ENCODE results near the gene NMT2. TPM values are rescaled to one million over a fixed set of nuclear protein-coding genes. Genes with fewer than 3 reads are reported as not detected.

NMT2 gene
- total RNA-seq, 1 donor from 2014 or later = 39.6 TPM

GRCh38 chr10:15091418-15091817 is 77.1 kb downstream of the NMT2 start:
- Mint-ChIP-seq H3K9me3 (ENCODE audit: low read depth) (no peaks in the 10 kb centered on the region), H3K27ac (no peak overlapping the region), H3K4me3 (ENCODE audit: low read depth) (no peak overlapping the region), H3K36me3 (ENCODE audit: insufficient read depth) (no peaks in the 10 kb centered on the region), H3K27me3 (peaks cover 10% of the 10 kb centered on the region), H3K4me1 (ENCODE audit: low read depth) (peaks cover under 1% of the 10 kb centered on the region)
- TF ChIP-seq CTCF (IDR thresholded peaks at IDR 0.05; ENCODE audit: unreplicated experiment) = no peak
- DNase-seq (ENCODE audit: low spot score, unreplicated experiment) = no peak

GRCh38 chr10:15088428-15089261 is 79.8 kb downstream of the NMT2 start, which contains the start of gene ACBD7:
TSS of gene ACBD7 (minus strand) at chr10:15088776. CDS start at chr10:15088728, 48 bp downstream.
- peak; percentile 53 for TF ChIP-seq CTCF (IDR thresholded peaks at IDR 0.05; ENCODE audit: unreplicated experiment)
- H3K36me3 Mint-ChIP-seq (ENCODE audit: insufficient read depth) = peaks cover 1% of the 10 kb centered on the region
- peak within 1 kb of the TSS; percentile 68 for H3K4me3 Mint-ChIP-seq (ENCODE audit: low read depth)
- no peaks in the 10 kb centered on the region for H3K9me3 Mint-ChIP-seq (ENCODE audit: low read depth)
- H3K27ac Mint-ChIP-seq = no peak within 1 kb of the TSS
- H3K27me3 Mint-ChIP-seq = peaks cover 10% of the 10 kb centered on the region
- H3K4me1 Mint-ChIP-seq (ENCODE audit: low read depth) = peaks cover 4% of the 10 kb centered on the region
- peak; percentile 77 for DNase-seq (ENCODE audit: low spot score, unreplicated experiment)

- no peak for DNase-seq (ENCODE audit: low spot score, unreplicated experiment)
- Mint-ChIP-seq H3K27ac (no peak overlapping the region), H3K4me3 (ENCODE audit: low read depth) (no peak overlapping the region), H3K27me3 (no peaks in the 10 kb centered on the region), H3K4me1 (ENCODE audit: low read depth) (peaks cover 10% of the 10 kb centered on the region), H3K9me3 (ENCODE audit: low read depth) (no peaks in the 10 kb centered on the region), H3K36me3 (ENCODE audit: insufficient read depth) (peaks cover 1% of the 10 kb centered on the region)
- TF ChIP-seq CTCF (IDR thresholded peaks at IDR 0.05; ENCODE audit: unreplicated experiment) = no peak
Observed at GRCh38 chr10:15084502-15084922, 84.0 kb downstream of the NMT2 start.

GRCh38 chr10:15083674-15084501 is 84.6 kb downstream of the NMT2 start:
- H3K4me1 Mint-ChIP-seq (ENCODE audit: low read depth) = peaks cover 10% of the 10 kb centered on the region
- no peak for TF ChIP-seq CTCF (IDR thresholded peaks at IDR 0.05; ENCODE audit: unreplicated experiment)
- no peak overlapping the region for H3K4me3 Mint-ChIP-seq (ENCODE audit: low read depth)
- H3K27me3 Mint-ChIP-seq = no peaks in the 10 kb centered on the region
- no peak for DNase-seq (ENCODE audit: low spot score, unreplicated experiment)
- peaks cover 1% of the 10 kb centered on the region for H3K36me3 Mint-ChIP-seq (ENCODE audit: insufficient read depth)
- H3K9me3 Mint-ChIP-seq (ENCODE audit: low read depth) = no peaks in the 10 kb centered on the region
- no peak overlapping the region for H3K27ac Mint-ChIP-seq

GRCh38 chr10:15075421-15075820 is 93.1 kb downstream of the NMT2 start:
- Mint-ChIP-seq H3K4me3 (ENCODE audit: low read depth) (no peak overlapping the region), H3K27me3 (no peaks in the 10 kb centered on the region), H3K36me3 (ENCODE audit: insufficient read depth) (peaks cover 17% of the 10 kb centered on the region), H3K4me1 (ENCODE audit: low read depth) (no peaks in the 10 kb centered on the region), H3K27ac (no peak overlapping the region), H3K9me3 (ENCODE audit: low read depth) (peaks cover 12% of the 10 kb centered on the region)
- no peak for DNase-seq (ENCODE audit: low spot score, unreplicated experiment)
- no peak for TF ChIP-seq CTCF (IDR thresholded peaks at IDR 0.05; ENCODE audit: unreplicated experiment)

Measured in progenitor cell of endocrine pancreas (in vitro differentiated cells).